CD14-positive monocyte (primary cell): ENCODE measurements around the gene PLOD2. TPM values are rescaled to one million over a fixed set of nuclear protein-coding genes. Genes with fewer than 3 reads are reported as not detected.

ENCODE experiments used
- DNase-seq, 3 donors: peaks; one replicate each; pipeline ENCODE4 v3.0.0-alpha.2; 2011 to 2022
- H2AFZ ChIP-seq: 2 replicates; pipeline ENCODE4 v1.6.0; 2012; ENCODE audit warnings: mild to moderate bottlenecking, low read depth, low read length, inconsistent platforms; ENCODE audit not compliant: insufficient read depth, poor library complexity, severe bottlenecking
- H3K27ac ChIP-seq, 2 donors: 1 replicate in 1 of 2; 2 replicates in 1 of 2; pipeline ENCODE4 v1.5.1; 2012 to 2013; ENCODE audit warnings: low read length in 2 of 2, control low read depth in 1 of 2, inconsistent platforms in 1 of 2, low read depth in 1 of 2, mild to moderate bottlenecking in 1 of 2
- H3K27me3 ChIP-seq, 2 donors: one replicate each; pipeline versions ENCODE4 v1.6.0 to v1.6.1; 2011 to 2013; ENCODE audit warnings: low read length in 2 of 2; ENCODE audit not compliant: control insufficient read depth in 2 of 2, insufficient read depth in 2 of 2
- H3K36me3 ChIP-seq, 2 donors: replicated peaks in 1 of 2; 1 replicate in 1 of 2; 2 replicates in 1 of 2; pipeline versions ENCODE4 v1.5.1 to v1.6.1; 2012 to 2013; ENCODE audit warnings: low read length in 2 of 2, control low read depth in 1 of 2, inconsistent platforms in 1 of 2, mild to moderate bottlenecking in 1 of 2; ENCODE audit not compliant: insufficient read depth in 2 of 2, control insufficient read depth in 1 of 2
- H3K4me1 ChIP-seq, 2 donors: 1 replicate in 1 of 2; 2 replicates in 1 of 2; pipeline versions ENCODE4 v1.5.1 to v1.6.1; 2012 to 2013; ENCODE audit warnings: low read length in 2 of 2, control low read depth in 1 of 2, inconsistent platforms in 1 of 2, mild to moderate bottlenecking in 1 of 2, moderate library complexity in 1 of 2; ENCODE audit not compliant: insufficient read depth in 2 of 2, control insufficient read depth in 1 of 2
- H3K4me2 ChIP-seq: replicated peaks from 2 replicates; pipeline ENCODE3; 2012; ENCODE audit warnings: low read length, moderate library complexity, mild to moderate bottlenecking; ENCODE audit not compliant: poor library complexity, severe bottlenecking; ENCODE audit errors: extremely low read depth
- H3K4me3 ChIP-seq, 3 experiments: fragments of 200-600 bp in 1 of 3; sonication (generic) in 1 of 3; replicated peaks in 1 of 3; 1 replicate in 2 of 3; 2 replicates in 1 of 3; pipeline ENCODE4 v1.5.1; 2011 to 2013; ENCODE audit warnings: low read length in 3 of 3, mild to moderate bottlenecking in 3 of 3, control low read depth in 2 of 3, low read depth in 2 of 3, inconsistent platforms in 1 of 3, moderate library complexity in 1 of 3
- H3K79me2 ChIP-seq: 2 replicates; pipeline ENCODE4 v1.6.0; 2012; ENCODE audit warnings: mild to moderate bottlenecking, control low read depth, inconsistent platforms, low read length, moderate library complexity; ENCODE audit not compliant: insufficient read depth
- H3K9ac ChIP-seq: 2 replicates; pipeline ENCODE4 v1.6.0; 2017; ENCODE audit warnings: low read length, mild to moderate bottlenecking; ENCODE audit not compliant: insufficient read depth, poor library complexity, severe bottlenecking
- H3K9me3 ChIP-seq, 2 donors: replicated peaks in 1 of 2; 1 replicate in 1 of 2; 2 replicates in 1 of 2; pipeline versions ENCODE4 v1.5.1 to v1.6.1; 2012 to 2013; ENCODE audit warnings: low read length in 2 of 2, control low read depth in 1 of 2; ENCODE audit not compliant: control insufficient read depth in 1 of 2, insufficient read depth in 1 of 2
- H4K20me1 ChIP-seq: 2 replicates; pipeline ENCODE4 v1.6.0; 2012; ENCODE audit warnings: mild to moderate bottlenecking, low read length, control low read depth, moderate library complexity; ENCODE audit not compliant: insufficient read depth
- H3K27ac Mint-ChIP-seq, 7 donors: one replicate each; pipeline ENCODE4 v1.8.0; 2020; ENCODE audit warnings: mild to moderate bottlenecking in 7 of 7, mixed read lengths in 7 of 7, moderate library complexity in 6 of 7, inconsistent platforms in 2 of 7
- H3K27me3 Mint-ChIP-seq, 3 donors: one replicate each; pipeline ENCODE4 v1.8.0; 2021 to 2022; ENCODE audit warnings: low read depth in 3 of 3, mild to moderate bottlenecking in 3 of 3, mixed read lengths in 3 of 3, moderate library complexity in 3 of 3, inconsistent platforms in 1 of 3
- H3K36me3 Mint-ChIP-seq, 2 donors: one replicate each; pipeline ENCODE4 v1.8.0; 2020; ENCODE audit warnings: mixed read lengths in 2 of 2, inconsistent platforms in 1 of 2, mild to moderate bottlenecking in 1 of 2
- H3K4me1 Mint-ChIP-seq: one replicate; pipeline ENCODE4 v1.8.0; 2020; ENCODE audit warnings: mild to moderate bottlenecking, mixed read lengths
- H3K4me3 Mint-ChIP-seq, 2 donors: one replicate each; pipeline ENCODE4 v1.8.0; 2020; ENCODE audit warnings: mild to moderate bottlenecking in 2 of 2, mixed read lengths in 2 of 2, moderate library complexity in 1 of 2
- H3K9me3 Mint-ChIP-seq, 7 donors: one replicate each; pipeline ENCODE4 v1.8.0; 2020 to 2022; ENCODE audit warnings: mixed read lengths in 7 of 7, mild to moderate bottlenecking in 6 of 7, moderate library complexity in 6 of 7, inconsistent platforms in 2 of 7
- WGBS: methylation state at CpG from one replicate; pipeline ENCODE4 v1.1.5; 2013; ENCODE audit warnings: missing lambda C conversion rate; ENCODE audit not compliant: insufficient coverage; 5-methylcytosine and 5-hydroxymethylcytosine counted together
- intact Hi-C, 2 donors: fragments of 100-400 bp; cut with micrococcal nuclease; formaldehyde crosslinking; loops; one replicate each; pipeline versions ENCODE4 v1.15.0 to v1.15.1; 2023
- polyA plus RNA-seq, 3 donors: library from polyadenylated mRNA; depleted of rRNA in 1 of 3; unstranded in 2 of 3; stranded (reverse) in 1 of 3; fragments of 300-500 nt in 2 of 3; fragments of >200 nt in 1 of 3; fragmentation: Illumina TruSeq in 2 of 3; gene quantifications; 1 replicate in 2 of 3; 2 replicates in 1 of 3; pipeline ENCODE4 v1.2.3, GENCODE V29; 2012 to 2021
- TF ChIP-seq, protein P1 (sequence below): fragments of 200-600 bp; IDR thresholded peaks from one replicate; pipeline ENCODE4 v1.8.0; 2022; ENCODE audit warnings: antibody characterized with exemption, mild to moderate bottlenecking

Gene PLOD2
- polyA plus RNA-seq, 3 donors, result not detected

DNA sequence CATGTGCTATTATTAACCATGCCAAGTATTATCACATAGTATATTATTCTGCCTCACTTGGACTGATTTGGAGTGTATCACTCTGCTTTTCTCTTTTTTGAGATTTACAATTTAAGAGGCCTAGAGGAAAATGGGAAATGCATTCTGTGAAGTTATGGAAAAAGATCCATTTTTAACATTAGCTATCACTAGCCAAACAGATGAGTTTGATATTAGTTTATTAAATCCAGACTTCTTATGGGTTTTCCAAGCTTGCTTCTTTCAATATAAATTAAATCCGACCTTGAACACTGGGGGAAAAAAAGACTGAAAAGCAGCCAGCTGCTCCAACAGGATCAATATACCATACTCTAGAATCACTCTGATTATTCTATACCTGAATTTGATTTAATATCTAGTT lies 30.1 kb upstream of the PLOD2 start:
- DNase-seq, result no peak
- TF ChIP-seq, protein P1, sequence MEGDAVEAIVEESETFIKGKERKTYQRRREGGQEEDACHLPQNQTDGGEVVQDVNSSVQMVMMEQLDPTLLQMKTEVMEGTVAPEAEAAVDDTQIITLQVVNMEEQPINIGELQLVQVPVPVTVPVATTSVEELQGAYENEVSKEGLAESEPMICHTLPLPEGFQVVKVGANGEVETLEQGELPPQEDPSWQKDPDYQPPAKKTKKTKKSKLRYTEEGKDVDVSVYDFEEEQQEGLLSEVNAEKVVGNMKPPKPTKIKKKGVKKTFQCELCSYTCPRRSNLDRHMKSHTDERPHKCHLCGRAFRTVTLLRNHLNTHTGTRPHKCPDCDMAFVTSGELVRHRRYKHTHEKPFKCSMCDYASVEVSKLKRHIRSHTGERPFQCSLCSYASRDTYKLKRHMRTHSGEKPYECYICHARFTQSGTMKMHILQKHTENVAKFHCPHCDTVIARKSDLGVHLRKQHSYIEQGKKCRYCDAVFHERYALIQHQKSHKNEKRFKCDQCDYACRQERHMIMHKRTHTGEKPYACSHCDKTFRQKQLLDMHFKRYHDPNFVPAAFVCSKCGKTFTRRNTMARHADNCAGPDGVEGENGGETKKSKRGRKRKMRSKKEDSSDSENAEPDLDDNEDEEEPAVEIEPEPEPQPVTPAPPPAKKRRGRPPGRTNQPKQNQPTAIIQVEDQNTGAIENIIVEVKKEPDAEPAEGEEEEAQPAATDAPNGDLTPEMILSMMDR, result no peak
- no peaks in the 10 kb centered on the region for H3K36me3 Mint-ChIP-seq
- WGBS, result no CpG with 5 or more reads among the region's 1 CpG
- no peak overlapping the region for H3K4me3 ChIP-seq
- H3K27me3 Mint-ChIP-seq, result peaks cover 0 to 2% (median 0%) of the 10 kb centered on the region in 3 donors
- H3K79me2 ChIP-seq, result no peaks in the 10 kb centered on the region
- no peak overlapping the region for H2AFZ ChIP-seq
- no peaks in the 10 kb centered on the region for H3K36me3 ChIP-seq
- H3K27ac ChIP-seq, result no peak overlapping the region
- no peaks in the 10 kb centered on the region for H3K9me3 Mint-ChIP-seq
- H3K4me2 ChIP-seq, result no peak overlapping the region
- no peak overlapping the region for H3K4me3 Mint-ChIP-seq
- no peaks in the 10 kb centered on the region for H3K4me1 Mint-ChIP-seq
- H3K27me3 ChIP-seq, result no peaks in the 10 kb centered on the region
- no peaks in the 10 kb centered on the region for H3K4me1 ChIP-seq
- intact Hi-C loops, result no loop called here
- H3K27ac Mint-ChIP-seq, result no peak overlapping the region
- H4K20me1 ChIP-seq, result no peaks in the 10 kb centered on the region
- H3K9me3 ChIP-seq, result no peaks in the 10 kb centered on the region
- H3K9ac ChIP-seq, result no peak overlapping the region

DNA sequence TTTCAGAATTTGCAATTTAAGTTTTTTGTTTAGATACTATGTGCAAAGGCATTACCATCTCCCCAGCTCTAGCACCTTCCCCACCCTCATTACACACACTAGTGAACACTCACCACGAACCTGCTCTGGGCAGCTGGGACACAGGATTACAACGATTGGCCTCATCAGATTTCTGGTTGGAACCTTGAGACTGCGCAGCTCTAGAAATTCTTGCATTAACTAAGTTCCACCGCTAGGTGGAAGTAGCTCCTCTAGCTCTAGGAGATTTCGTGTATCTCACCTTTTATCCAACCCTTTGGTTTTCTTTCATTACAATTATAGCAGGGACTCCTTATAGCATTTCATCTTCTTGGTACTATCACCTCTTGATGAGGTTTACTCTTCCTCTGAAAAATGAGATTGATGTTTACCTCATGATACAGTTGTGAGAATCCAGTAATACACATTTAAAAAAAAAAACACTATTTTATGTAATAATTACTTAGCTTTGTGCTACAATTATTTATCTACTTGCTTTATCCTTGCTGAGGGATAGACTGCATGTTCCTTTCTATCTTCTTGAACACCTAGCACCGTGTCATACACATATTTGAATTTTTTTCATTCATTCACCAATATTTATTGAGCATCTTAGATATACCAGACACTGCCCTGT lies 28.7 kb upstream of the PLOD2 start:
- no peaks in the 10 kb centered on the region for H3K36me3 ChIP-seq
- no peaks in the 10 kb centered on the region for H3K9me3 ChIP-seq
- TF ChIP-seq, protein P1, result peak; percentile 85
- peak overlapping the region; percentile 10 for H2AFZ ChIP-seq
- no peak overlapping the region for H3K4me3 ChIP-seq
- WGBS, result 46% methylated on average over 3 of the region's 6 CpGs
- Mint-ChIP-seq H3K4me1 (no peaks in the 10 kb centered on the region), H3K9me3 (no peaks in the 10 kb centered on the region), H3K27me3 (peaks cover 0 to 2% (median 2%) of the 10 kb centered on the region in 3 donors), H3K36me3 (no peaks in the 10 kb centered on the region), H3K27ac (no peak overlapping the region), H3K4me3 (no peak overlapping the region)
- H3K27me3 ChIP-seq, result no peaks in the 10 kb centered on the region
- intact Hi-C loops, result no loop called here
- H3K4me2 ChIP-seq, result no peak overlapping the region
- H3K79me2 ChIP-seq, result no peaks in the 10 kb centered on the region
- H4K20me1 ChIP-seq, result no peaks in the 10 kb centered on the region
- H3K27ac ChIP-seq, result no peak overlapping the region
- no peaks in the 10 kb centered on the region for H3K4me1 ChIP-seq
- H3K9ac ChIP-seq, result no peak overlapping the region
- peak; percentile 15 to 40 (median 31) for DNase-seq
